Vagina (tissue), 2 donors: Measurements from ENCODE around the gene UBTD1. TPM values are rescaled to one million over a fixed set of nuclear protein-coding genes. Genes with fewer than 3 reads are reported as not detected.
A peak's percentile ranks its signal among the peaks of the same experiment; 100 is the strongest.

Experiments used
- DNase-seq, 2 donors: peaks; one replicate each; pipeline ENCODE4 v3.0.0-alpha.2; 2017; ENCODE audit errors: extremely low spot score in 2 of 2
- H3K27ac ChIP-seq: fragments of 200-600 bp; sonication (generic); one replicate; pipeline ENCODE4 v1.5.1; 2019
- H3K27me3 ChIP-seq: fragments of 200-600 bp; sonication (generic); one replicate; pipeline ENCODE4 v1.5.1; 2019
- H3K36me3 ChIP-seq, 2 donors: fragments of 200-600 bp; sonication (generic); one replicate each; pipeline ENCODE4 v1.5.1; 2017 to 2019
- H3K4me1 ChIP-seq: fragments of 200-600 bp; sonication (generic); one replicate; pipeline ENCODE4 v1.5.1; 2019
- H3K4me3 ChIP-seq, 2 donors: fragments of 200-600 bp; sonication (generic); 1 replicate in 1 of 2; 2 replicates in 1 of 2; pipeline ENCODE4 v1.5.1; 2016 to 2019
- H3K9me3 ChIP-seq: fragments of 200-600 bp; sonication (generic); one replicate; pipeline ENCODE4 v1.5.1; 2019
- CTCF ChIP-seq, 3 experiments: fragments of 450-650 bp in 2 of 3; fragments of 200-600 bp in 1 of 3; sonication (generic) in 1 of 3; IDR thresholded peaks; one replicate each; pipeline ENCODE4 v1.5.1; 2017 to 2019; ENCODE audit warnings: antibody characterized with exemption in 3 of 3, mild to moderate bottlenecking in 2 of 3, moderate library complexity in 2 of 3
- POLR2A ChIP-seq, 2 donors: fragments of 450-650 bp; IDR thresholded peaks; one replicate each; pipeline ENCODE4 v1.6.1; 2017; ENCODE audit warnings: antibody characterized with exemption in 2 of 2, mild to moderate bottlenecking in 2 of 2, moderate library complexity in 2 of 2
- POLR2AphosphoS5 ChIP-seq, 2 donors: sonication (generic); formaldehyde crosslinking; IDR thresholded peaks; one replicate each; pipeline ENCODE4 v1.9.0; 2017; ENCODE audit warnings: antibody characterized with exemption in 2 of 2, mild to moderate bottlenecking in 2 of 2, low read depth in 1 of 2; ENCODE audit not compliant: insufficient read depth in 1 of 2
- intact Hi-C: fragments of 100-400 bp; cut with DNase I; formaldehyde crosslinking; loops from one replicate; pipeline ENCODE4 v1.15.1; 2023
- total RNA-seq: library from RNA; depleted of rRNA; stranded (reverse); fragments of >200 nt; gene quantifications from one replicate; pipeline ENCODE4 v1.2.3, GENCODE V29; 2016

The UBTD1 gene
- total RNA-seq, 1 donor from 2014 or later = 18.4 TPM

GRCh38 chr10:97508342-97508741, 9.6 kb downstream of the UBTD1 start:
- Histone ChIP-seq H3K4me3 (no peak overlapping the region), H3K27ac (no peak overlapping the region), H3K36me3 (no peaks in the 10 kb centered on the region), H3K9me3 (no peaks in the 10 kb centered on the region), H3K27me3 (no peaks in the 10 kb centered on the region), H3K4me1 (peaks cover 35% of the 10 kb centered on the region)
- intact Hi-C loops = no loop called here
- TF ChIP-seq POLR2AphosphoS5 (IDR thresholded peaks at IDR 0.05; ENCODE audit: insufficient read depth in 1 of 2, low read depth in 1 of 2) (no peak), POLR2A (IDR thresholded peaks at IDR 0.05) (no peak), CTCF (IDR thresholded peaks at IDR 0.05) (no peak)
- no peak for DNase-seq

GRCh38 chr10:97509120-97509680, 10.5 kb downstream of the UBTD1 start:
- Histone ChIP-seq H3K36me3 (no peaks in the 10 kb centered on the region), H3K4me1 (peaks cover 27% of the 10 kb centered on the region), H3K4me3 (no peak overlapping the region), H3K27me3 (no peaks in the 10 kb centered on the region), H3K9me3 (no peaks in the 10 kb centered on the region), H3K27ac (no peak overlapping the region)
- TF ChIP-seq POLR2A (IDR thresholded peaks at IDR 0.05) (no peak), POLR2AphosphoS5 (IDR thresholded peaks at IDR 0.05; ENCODE audit: insufficient read depth in 1 of 2, low read depth in 1 of 2) (no peak), CTCF (IDR thresholded peaks at IDR 0.05) (no peak)
- intact Hi-C loops = no loop called here
- DNase-seq = no peak

GRCh38 chr10:97510686-97511085, 12.0 kb downstream of the UBTD1 start:
- Histone ChIP-seq H3K36me3 (no peaks in the 10 kb centered on the region), H3K27ac (no peak overlapping the region), H3K4me3 (no peak overlapping the region), H3K4me1 (peaks cover 32% of the 10 kb centered on the region), H3K27me3 (no peaks in the 10 kb centered on the region), H3K9me3 (no peaks in the 10 kb centered on the region)
- intact Hi-C loops = no loop called here
- no peak for DNase-seq
- TF ChIP-seq CTCF (IDR thresholded peaks at IDR 0.05) = no peak
- TF ChIP-seq POLR2A (IDR thresholded peaks at IDR 0.05) = no peak

GRCh38 chr10:97511711-97512440, 13.2 kb downstream of the UBTD1 start:
- Histone ChIP-seq H3K36me3 (no peaks in the 10 kb centered on the region), H3K27me3 (no peaks in the 10 kb centered on the region), H3K9me3 (no peaks in the 10 kb centered on the region), H3K4me3 (no peak overlapping the region), H3K4me1 (peaks cover 39% of the 10 kb centered on the region), H3K27ac (peak overlapping the region; percentile 0)
- intact Hi-C loops = no loop called here
- no peak for TF ChIP-seq POLR2AphosphoS5 (IDR thresholded peaks at IDR 0.05; ENCODE audit: insufficient read depth in 1 of 2, low read depth in 1 of 2)
- no peak for TF ChIP-seq POLR2A (IDR thresholded peaks at IDR 0.05)
- TF ChIP-seq CTCF (IDR thresholded peaks at IDR 0.05) = no peak
- DNase-seq = no peak

- H3K27me3 ChIP-seq = no peaks in the 10 kb centered on the region
- H3K9me3 ChIP-seq = no peaks in the 10 kb centered on the region
- peaks cover 50% of the 10 kb centered on the region for H3K4me1 ChIP-seq
- no peak for DNase-seq
- intact Hi-C loops = no loop called here
- TF ChIP-seq POLR2A (IDR thresholded peaks at IDR 0.05) (no peak), POLR2AphosphoS5 (IDR thresholded peaks at IDR 0.05; ENCODE audit: insufficient read depth in 1 of 2, low read depth in 1 of 2) (no peak), CTCF (IDR thresholded peaks at IDR 0.05) (no peak)
- H3K4me3 ChIP-seq = no peak overlapping the region
- no peaks in the 10 kb centered on the region for H3K36me3 ChIP-seq
- H3K27ac ChIP-seq = no peak overlapping the region
Observed at GRCh38 chr10:97512993-97513392, 14.3 kb downstream of the UBTD1 start.
